ENCODE measurements around the gene ZMYND11. TPM values are rescaled to one million over a fixed set of nuclear protein-coding genes. Genes with fewer than 3 reads are reported as not detected.

Gene ZMYND11
- total and polyA plus RNA-seq, 9 of the 15 experiments (the other 6 are each of a cell fraction or from before 2014, with no cell fraction given) = 2.7 to 13.8 (median 8.8) TPM

DNA sequence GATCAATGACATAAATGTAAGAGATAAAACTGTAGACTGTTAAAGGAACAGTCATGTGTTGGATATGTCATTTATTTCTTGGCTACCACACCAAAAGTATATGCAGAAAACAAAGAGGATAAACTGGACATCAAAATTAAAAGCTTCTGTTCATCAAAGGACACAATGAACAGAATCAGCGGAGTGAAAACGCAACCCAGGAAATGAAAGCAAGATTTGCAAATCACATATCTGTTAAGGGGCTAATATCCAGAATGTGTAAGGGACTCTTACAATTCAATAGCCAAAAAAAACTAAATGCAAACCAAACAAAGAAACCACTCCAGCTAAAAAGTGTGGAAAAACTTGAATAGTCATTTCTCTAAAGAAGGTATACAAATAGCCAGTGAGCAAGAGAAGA is 164.3 kb downstream of the ZMYND11 start:
- no peak for DNase-seq (ENCODE audit: extremely low read depth in 1 of 4, low spot score in 3 of 4)
- no peak overlapping the region for H3K4me2 ChIP-seq (ENCODE audit: insufficient read depth, low read length)
- no peaks in the 10 kb centered on the region; a peak in 1 of 5 replicates for H3K4me1 ChIP-seq (replicated peaks in 1 of 2; ENCODE audit: control insufficient read depth in 2 of 2, insufficient read depth in 2 of 2, low read length in 2 of 2)
- FAIRE-seq = no peak
- H3K9me1 ChIP-seq (ENCODE audit: control insufficient read depth, insufficient read depth, low read length) = no peaks in the 10 kb centered on the region
- in situ Hi-C loops (cut with MboI) (no loop called here), intact Hi-C loops (cut with micrococcal nuclease) (no loop called here)
- no peak overlapping the region for H3K4me3 ChIP-seq
- BruUV-seq (replicated peaks) = no TSS peak
- ChIA-PET POLR2A (no interaction called here), CTCF (ENCODE audit: low intra/inter-chr PET ratio) (no interaction called here)
- peaks cover 24 to 43% of the 10 kb centered on the region in 2 experiments; a peak in 4 of 5 replicates for H3K27me3 ChIP-seq (ENCODE audit: control insufficient read depth in 2 of 2, insufficient read depth in 2 of 2, low read length in 2 of 2)
- no peak for ATAC-seq
- WGBS (ENCODE audit: insufficient coverage, low coverage, missing lambda C conversion rate) = 7% methylated on average over 2 of the region's 2 CpGs
- H2AFZ ChIP-seq (ENCODE audit: low read depth, low read length) = no peak overlapping the region
- H3K9ac ChIP-seq (ENCODE audit: insufficient read depth in 1 of 2, low read depth in 2 of 2, low read length in 2 of 2) = no peak overlapping the region
- H3K27ac ChIP-seq (ENCODE audit: extremely low read depth, low read depth, low read length) = no peak overlapping the region
- H3K36me3 ChIP-seq (ENCODE audit: control insufficient read depth, insufficient read depth, low read length) = no peaks in the 10 kb centered on the region
- no peaks in the 10 kb centered on the region for H4K20me1 ChIP-seq (replicated peaks; ENCODE audit: control insufficient read depth, insufficient read depth, low read length)
- H3K79me2 ChIP-seq (ENCODE audit: control insufficient read depth, insufficient read depth, low read length) = no peaks in the 10 kb centered on the region
- H3K9me3 ChIP-seq (replicated peaks; ENCODE audit: control insufficient read depth, insufficient read depth, low read depth, low read length) = no peaks in the 10 kb centered on the region
- TF ChIP-seq, protein P1, sequence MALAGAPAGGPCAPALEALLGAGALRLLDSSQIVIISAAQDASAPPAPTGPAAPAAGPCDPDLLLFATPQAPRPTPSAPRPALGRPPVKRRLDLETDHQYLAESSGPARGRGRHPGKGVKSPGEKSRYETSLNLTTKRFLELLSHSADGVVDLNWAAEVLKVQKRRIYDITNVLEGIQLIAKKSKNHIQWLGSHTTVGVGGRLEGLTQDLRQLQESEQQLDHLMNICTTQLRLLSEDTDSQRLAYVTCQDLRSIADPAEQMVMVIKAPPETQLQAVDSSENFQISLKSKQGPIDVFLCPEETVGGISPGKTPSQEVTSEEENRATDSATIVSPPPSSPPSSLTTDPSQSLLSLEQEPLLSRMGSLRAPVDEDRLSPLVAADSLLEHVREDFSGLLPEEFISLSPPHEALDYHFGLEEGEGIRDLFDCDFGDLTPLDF (CRISPR knock-in tag; IDR thresholded peaks at IDR 0.05) = no peak
- no peak for TF ChIP-seq SMARCB1 (IDR thresholded peaks at IDR 0.05; ENCODE audit: insufficient read length, low read depth)
- TF ChIP-seq, protein P2, sequence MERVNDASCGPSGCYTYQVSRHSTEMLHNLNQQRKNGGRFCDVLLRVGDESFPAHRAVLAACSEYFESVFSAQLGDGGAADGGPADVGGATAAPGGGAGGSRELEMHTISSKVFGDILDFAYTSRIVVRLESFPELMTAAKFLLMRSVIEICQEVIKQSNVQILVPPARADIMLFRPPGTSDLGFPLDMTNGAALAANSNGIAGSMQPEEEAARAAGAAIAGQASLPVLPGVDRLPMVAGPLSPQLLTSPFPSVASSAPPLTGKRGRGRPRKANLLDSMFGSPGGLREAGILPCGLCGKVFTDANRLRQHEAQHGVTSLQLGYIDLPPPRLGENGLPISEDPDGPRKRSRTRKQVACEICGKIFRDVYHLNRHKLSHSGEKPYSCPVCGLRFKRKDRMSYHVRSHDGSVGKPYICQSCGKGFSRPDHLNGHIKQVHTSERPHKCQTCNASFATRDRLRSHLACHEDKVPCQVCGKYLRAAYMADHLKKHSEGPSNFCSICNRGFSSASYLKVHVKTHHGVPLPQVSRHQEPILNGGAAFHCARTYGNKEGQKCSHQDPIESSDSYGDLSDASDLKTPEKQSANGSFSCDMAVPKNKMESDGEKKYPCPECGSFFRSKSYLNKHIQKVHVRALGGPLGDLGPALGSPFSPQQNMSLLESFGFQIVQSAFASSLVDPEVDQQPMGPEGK (CRISPR knock-in tag; IDR thresholded peaks at IDR 0.05; ENCODE audit: borderline replicate concordance) = no peak
- no peak for TF ChIP-seq POLR3G (IDR thresholded peaks at IDR 0.05; ENCODE audit: extremely low read depth, insufficient read length, insufficient replicate concordance)
- TF ChIP-seq, protein P3, sequence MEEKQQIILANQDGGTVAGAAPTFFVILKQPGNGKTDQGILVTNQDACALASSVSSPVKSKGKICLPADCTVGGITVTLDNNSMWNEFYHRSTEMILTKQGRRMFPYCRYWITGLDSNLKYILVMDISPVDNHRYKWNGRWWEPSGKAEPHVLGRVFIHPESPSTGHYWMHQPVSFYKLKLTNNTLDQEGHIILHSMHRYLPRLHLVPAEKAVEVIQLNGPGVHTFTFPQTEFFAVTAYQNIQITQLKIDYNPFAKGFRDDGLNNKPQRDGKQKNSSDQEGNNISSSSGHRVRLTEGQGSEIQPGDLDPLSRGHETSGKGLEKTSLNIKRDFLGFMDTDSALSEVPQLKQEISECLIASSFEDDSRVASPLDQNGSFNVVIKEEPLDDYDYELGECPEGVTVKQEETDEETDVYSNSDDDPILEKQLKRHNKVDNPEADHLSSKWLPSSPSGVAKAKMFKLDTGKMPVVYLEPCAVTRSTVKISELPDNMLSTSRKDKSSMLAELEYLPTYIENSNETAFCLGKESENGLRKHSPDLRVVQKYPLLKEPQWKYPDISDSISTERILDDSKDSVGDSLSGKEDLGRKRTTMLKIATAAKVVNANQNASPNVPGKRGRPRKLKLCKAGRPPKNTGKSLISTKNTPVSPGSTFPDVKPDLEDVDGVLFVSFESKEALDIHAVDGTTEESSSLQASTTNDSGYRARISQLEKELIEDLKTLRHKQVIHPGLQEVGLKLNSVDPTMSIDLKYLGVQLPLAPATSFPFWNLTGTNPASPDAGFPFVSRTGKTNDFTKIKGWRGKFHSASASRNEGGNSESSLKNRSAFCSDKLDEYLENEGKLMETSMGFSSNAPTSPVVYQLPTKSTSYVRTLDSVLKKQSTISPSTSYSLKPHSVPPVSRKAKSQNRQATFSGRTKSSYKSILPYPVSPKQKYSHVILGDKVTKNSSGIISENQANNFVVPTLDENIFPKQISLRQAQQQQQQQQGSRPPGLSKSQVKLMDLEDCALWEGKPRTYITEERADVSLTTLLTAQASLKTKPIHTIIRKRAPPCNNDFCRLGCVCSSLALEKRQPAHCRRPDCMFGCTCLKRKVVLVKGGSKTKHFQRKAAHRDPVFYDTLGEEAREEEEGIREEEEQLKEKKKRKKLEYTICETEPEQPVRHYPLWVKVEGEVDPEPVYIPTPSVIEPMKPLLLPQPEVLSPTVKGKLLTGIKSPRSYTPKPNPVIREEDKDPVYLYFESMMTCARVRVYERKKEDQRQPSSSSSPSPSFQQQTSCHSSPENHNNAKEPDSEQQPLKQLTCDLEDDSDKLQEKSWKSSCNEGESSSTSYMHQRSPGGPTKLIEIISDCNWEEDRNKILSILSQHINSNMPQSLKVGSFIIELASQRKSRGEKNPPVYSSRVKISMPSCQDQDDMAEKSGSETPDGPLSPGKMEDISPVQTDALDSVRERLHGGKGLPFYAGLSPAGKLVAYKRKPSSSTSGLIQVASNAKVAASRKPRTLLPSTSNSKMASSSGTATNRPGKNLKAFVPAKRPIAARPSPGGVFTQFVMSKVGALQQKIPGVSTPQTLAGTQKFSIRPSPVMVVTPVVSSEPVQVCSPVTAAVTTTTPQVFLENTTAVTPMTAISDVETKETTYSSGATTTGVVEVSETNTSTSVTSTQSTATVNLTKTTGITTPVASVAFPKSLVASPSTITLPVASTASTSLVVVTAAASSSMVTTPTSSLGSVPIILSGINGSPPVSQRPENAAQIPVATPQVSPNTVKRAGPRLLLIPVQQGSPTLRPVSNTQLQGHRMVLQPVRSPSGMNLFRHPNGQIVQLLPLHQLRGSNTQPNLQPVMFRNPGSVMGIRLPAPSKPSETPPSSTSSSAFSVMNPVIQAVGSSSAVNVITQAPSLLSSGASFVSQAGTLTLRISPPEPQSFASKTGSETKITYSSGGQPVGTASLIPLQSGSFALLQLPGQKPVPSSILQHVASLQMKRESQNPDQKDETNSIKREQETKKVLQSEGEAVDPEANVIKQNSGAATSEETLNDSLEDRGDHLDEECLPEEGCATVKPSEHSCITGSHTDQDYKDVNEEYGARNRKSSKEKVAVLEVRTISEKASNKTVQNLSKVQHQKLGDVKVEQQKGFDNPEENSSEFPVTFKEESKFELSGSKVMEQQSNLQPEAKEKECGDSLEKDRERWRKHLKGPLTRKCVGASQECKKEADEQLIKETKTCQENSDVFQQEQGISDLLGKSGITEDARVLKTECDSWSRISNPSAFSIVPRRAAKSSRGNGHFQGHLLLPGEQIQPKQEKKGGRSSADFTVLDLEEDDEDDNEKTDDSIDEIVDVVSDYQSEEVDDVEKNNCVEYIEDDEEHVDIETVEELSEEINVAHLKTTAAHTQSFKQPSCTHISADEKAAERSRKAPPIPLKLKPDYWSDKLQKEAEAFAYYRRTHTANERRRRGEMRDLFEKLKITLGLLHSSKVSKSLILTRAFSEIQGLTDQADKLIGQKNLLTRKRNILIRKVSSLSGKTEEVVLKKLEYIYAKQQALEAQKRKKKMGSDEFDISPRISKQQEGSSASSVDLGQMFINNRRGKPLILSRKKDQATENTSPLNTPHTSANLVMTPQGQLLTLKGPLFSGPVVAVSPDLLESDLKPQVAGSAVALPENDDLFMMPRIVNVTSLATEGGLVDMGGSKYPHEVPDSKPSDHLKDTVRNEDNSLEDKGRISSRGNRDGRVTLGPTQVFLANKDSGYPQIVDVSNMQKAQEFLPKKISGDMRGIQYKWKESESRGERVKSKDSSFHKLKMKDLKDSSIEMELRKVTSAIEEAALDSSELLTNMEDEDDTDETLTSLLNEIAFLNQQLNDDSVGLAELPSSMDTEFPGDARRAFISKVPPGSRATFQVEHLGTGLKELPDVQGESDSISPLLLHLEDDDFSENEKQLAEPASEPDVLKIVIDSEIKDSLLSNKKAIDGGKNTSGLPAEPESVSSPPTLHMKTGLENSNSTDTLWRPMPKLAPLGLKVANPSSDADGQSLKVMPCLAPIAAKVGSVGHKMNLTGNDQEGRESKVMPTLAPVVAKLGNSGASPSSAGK (IDR thresholded peaks at IDR 0.05) = no peak
- no peak for TF ChIP-seq ZNF3 (CRISPR knock-in tag; IDR thresholded peaks at IDR 0.05)
- TF ChIP-seq, protein P4, sequence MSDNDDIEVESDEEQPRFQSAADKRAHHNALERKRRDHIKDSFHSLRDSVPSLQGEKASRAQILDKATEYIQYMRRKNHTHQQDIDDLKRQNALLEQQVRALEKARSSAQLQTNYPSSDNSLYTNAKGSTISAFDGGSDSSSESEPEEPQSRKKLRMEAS (CRISPR knock-in tag; IDR thresholded peaks at IDR 0.05) = no peak

Data from K562 (cell line).